HEK293 (cell line): ENCODE measurements around the gene SYNE1.

ENCODE experiments used
- CTCF ChIA-PET: fragments of 350-600 bp; formaldehyde crosslinking; extraction: SDS; loops from one replicate; lab custom pipeline; 2021; ENCODE audit warnings: antibody characterized with exemption; lab: Yijun Ruan, JAX
- POLR2A ChIA-PET: fragments of 300-600 bp; formaldehyde crosslinking; extraction: SDS; loops from one replicate; lab custom pipeline; 2020; ENCODE audit warnings: antibody characterized with exemption, inconsistent platforms; lab: Yijun Ruan, JAX
- H3K27ac ChIP-seq: fragments of 200-500 bp; sonication (Bioruptor generic); 2 replicates; pipeline ENCODE4 v1.5.1; 2014; ENCODE audit warnings: low read depth, low read length, control low read depth, inconsistent platforms; ENCODE audit errors: extremely low read depth
- H3K36me3 ChIP-seq, 2 experiments: fragments of 200-500 bp in 1 of 2; sonication (Bioruptor generic) in 1 of 2; 1 replicate in 1 of 2; 2 replicates in 1 of 2; pipeline ENCODE4 v1.5.1; 2014 to 2017; ENCODE audit warnings: inconsistent platforms in 2 of 2, low read length in 2 of 2; ENCODE audit not compliant: control insufficient read depth in 2 of 2, insufficient read depth in 1 of 2
- H3K4me1 ChIP-seq: fragments of 200-500 bp; sonication (Bioruptor generic); 2 replicates; pipeline ENCODE4 v1.5.1; 2014; ENCODE audit warnings: mild to moderate bottlenecking, low read length, inconsistent platforms; ENCODE audit not compliant: control insufficient read depth, insufficient read depth
- H3K4me3 ChIP-seq: 2 replicates; pipeline ENCODE4 v1.5.1; 2011; ENCODE audit warnings: low read depth, mild to moderate bottlenecking, control low read depth, low read length, moderate library complexity
- H3K9me3 ChIP-seq: fragments of 200-500 bp; sonication (Bioruptor generic); 2 replicates; pipeline ENCODE4 v1.5.1; 2014; ENCODE audit warnings: low read depth, low read length, inconsistent platforms; ENCODE audit not compliant: control insufficient read depth, insufficient read depth
- FEZF1 ChIP-seq: fragments of 450-650 bp; formaldehyde crosslinking; IDR thresholded peaks from 2 replicates; pipeline ENCODE4 v1.5.1; 2016; ENCODE audit warnings: missing biosample characterization, missing genetic modification characterization
- GLI4 ChIP-seq: fragments of 450-650 bp; formaldehyde crosslinking; IDR thresholded peaks from 2 replicates; pipeline ENCODE4 v1.5.1; 2016; ENCODE audit warnings: missing biosample characterization, missing genetic modification characterization
- HIC1 ChIP-seq: fragments of 450-650 bp; formaldehyde crosslinking; IDR thresholded peaks from 2 replicates; pipeline ENCODE4 v1.5.1; 2016; ENCODE audit warnings: missing biosample characterization, missing genetic modification characterization
- KLF8 ChIP-seq: fragments of 450-650 bp; formaldehyde crosslinking; IDR thresholded peaks from 2 replicates; pipeline ENCODE4 v1.5.1; 2016; ENCODE audit warnings: missing biosample characterization, missing genetic modification characterization
- PRDM6 ChIP-seq: fragments of 450-650 bp; formaldehyde crosslinking; IDR thresholded peaks from 2 replicates; pipeline ENCODE4 v1.5.1; 2017; ENCODE audit warnings: missing biosample characterization, missing genetic modification characterization
- RBAK ChIP-seq: fragments of 450-650 bp; formaldehyde crosslinking; IDR thresholded peaks from 2 replicates; pipeline ENCODE4 v1.5.1; 2016; ENCODE audit warnings: missing biosample characterization, missing genetic modification characterization
- YY2 ChIP-seq: fragments of 450-650 bp; formaldehyde crosslinking; IDR thresholded peaks from 2 replicates; pipeline ENCODE4 v1.5.1; 2016; ENCODE audit warnings: missing biosample characterization, missing genetic modification characterization
- ZBTB49 ChIP-seq: fragments of 450-650 bp; formaldehyde crosslinking; IDR thresholded peaks from 2 replicates; pipeline ENCODE4 v1.5.1; 2016; ENCODE audit warnings: missing biosample characterization, missing genetic modification characterization, low read depth
- ZBTB7A ChIP-seq: fragments of 450-650 bp; formaldehyde crosslinking; IDR thresholded peaks from 2 replicates; pipeline ENCODE4 v1.5.1; 2016; ENCODE audit warnings: low read depth, missing biosample characterization, missing genetic modification characterization
- ZNF132 ChIP-seq: fragments of 450-650 bp; formaldehyde crosslinking; IDR thresholded peaks from 2 replicates; pipeline ENCODE4 v1.5.1; 2017; ENCODE audit warnings: missing biosample characterization, missing genetic modification characterization, borderline replicate concordance
- ZNF184 ChIP-seq: fragments of 450-650 bp; IDR thresholded peaks from 2 replicates; pipeline ENCODE4 v1.5.1; 2018; ENCODE audit warnings: missing biosample characterization, mild to moderate bottlenecking, missing genetic modification characterization
- ZNF23 ChIP-seq: fragments of 450-650 bp; formaldehyde crosslinking; IDR thresholded peaks from 2 replicates; pipeline ENCODE4 v1.5.1; 2016; ENCODE audit warnings: missing biosample characterization, missing genetic modification characterization, borderline replicate concordance
- ZNF26 ChIP-seq: fragments of 450-650 bp; formaldehyde crosslinking; IDR thresholded peaks from 2 replicates; pipeline ENCODE4 v1.5.1; 2016; ENCODE audit warnings: missing biosample characterization, missing genetic modification characterization
- ZNF302 ChIP-seq: fragments of 450-650 bp; formaldehyde crosslinking; IDR thresholded peaks from 2 replicates; pipeline ENCODE4 v1.5.1; 2016; ENCODE audit warnings: missing biosample characterization, missing genetic modification characterization, low read depth
- ZNF354C ChIP-seq: fragments of 450-650 bp; formaldehyde crosslinking; IDR thresholded peaks from 2 replicates; pipeline ENCODE4 v1.5.1; 2016; ENCODE audit warnings: missing biosample characterization, missing genetic modification characterization, low read depth, borderline replicate concordance
- ZNF398 ChIP-seq: fragments of 450-650 bp; formaldehyde crosslinking; IDR thresholded peaks from 2 replicates; pipeline ENCODE4 v1.5.1; 2017; ENCODE audit warnings: missing biosample characterization, missing genetic modification characterization
- ZNF433 ChIP-seq: fragments of 450-650 bp; formaldehyde crosslinking; IDR thresholded peaks from 2 replicates; pipeline ENCODE4 v1.5.1; 2016; ENCODE audit warnings: missing biosample characterization, missing genetic modification characterization, low read depth
- ZNF48 ChIP-seq: fragments of 450-650 bp; formaldehyde crosslinking; IDR thresholded peaks from 2 replicates; pipeline ENCODE4 v1.5.1; 2016; ENCODE audit warnings: missing biosample characterization, missing genetic modification characterization
- ZNF521 ChIP-seq: fragments of 450-650 bp; formaldehyde crosslinking; IDR thresholded peaks from 2 replicates; pipeline ENCODE4 v1.5.1; 2017; ENCODE audit warnings: missing biosample characterization, mild to moderate bottlenecking, missing genetic modification characterization
- ZNF548 ChIP-seq: fragments of 450-650 bp; formaldehyde crosslinking; IDR thresholded peaks from 2 replicates; pipeline ENCODE4 v1.5.1; 2016; ENCODE audit warnings: missing biosample characterization, missing genetic modification characterization
- ZNF610 ChIP-seq: fragments of 450-650 bp; formaldehyde crosslinking; IDR thresholded peaks from 2 replicates; pipeline ENCODE4 v1.5.1; 2016; ENCODE audit warnings: missing biosample characterization, missing genetic modification characterization, borderline replicate concordance
- ZNF664 ChIP-seq: fragments of 450-650 bp; formaldehyde crosslinking; IDR thresholded peaks from 2 replicates; pipeline ENCODE4 v1.5.1; 2016; ENCODE audit warnings: missing biosample characterization, missing genetic modification characterization
- ZNF670 ChIP-seq: fragments of 450-650 bp; formaldehyde crosslinking; IDR thresholded peaks from 2 replicates; pipeline ENCODE4 v1.5.1; 2016; ENCODE audit warnings: missing biosample characterization, missing genetic modification characterization, low read depth
- ZNF677 ChIP-seq: fragments of 450-650 bp; IDR thresholded peaks from 2 replicates; pipeline ENCODE4 v1.5.0; 2018; ENCODE audit warnings: missing biosample characterization, mild to moderate bottlenecking, missing genetic modification characterization, moderate library complexity
- ZSCAN5A ChIP-seq: fragments of 450-650 bp; formaldehyde crosslinking; IDR thresholded peaks from 2 replicates; pipeline ENCODE4 v1.5.1; 2016; ENCODE audit warnings: missing biosample characterization, missing genetic modification characterization

SYNE1 gene

GRCh38 chr6:152273638-152274037 lies 363.5 kb downstream of the SYNE1 start:
- POLR2A ChIA-PET = interaction anchor here (2.2 kb wide), 1 partner anchor 28 kb away, joined by 6 read pairs; no protein-coding TSS in a partner anchor
- H3K4me3 ChIP-seq = no peak overlapping the region
- TF ChIP-seq ZNF302 (tag by site-specific recombination) (no peak), ZNF677 (no peak), YY2 (tag by site-specific recombination) (no peak), ZNF48 (no peak), KLF8 (tag by site-specific recombination) (no peak), ZNF354C (tag by site-specific recombination) (no peak), ZNF433 (tag by site-specific recombination) (no peak), ZNF398 (tag by site-specific recombination) (no peak), ZNF521 (tag by site-specific recombination) (no peak), ZNF610 (no peak), RBAK (tag by site-specific recombination) (no peak), FEZF1 (tag by site-specific recombination) (no peak), ZNF670 (tag by site-specific recombination) (no peak), ZNF548 (tag by site-specific recombination) (no peak), ZNF132 (tag by site-specific recombination) (no peak), ZSCAN5A (tag by site-specific recombination) (no peak), GLI4 (tag by site-specific recombination) (no peak), ZBTB7A (tag by site-specific recombination) (no peak), ZNF664 (no peak), ZNF26 (tag by site-specific recombination) (no peak)
- TF ChIP-seq, all 188 proteins: peak for 0
- peaks cover 20% of the 10 kb centered on the region for H3K4me1 ChIP-seq
- CTCF ChIA-PET = interaction anchor here (0.6 to 6.1 kb wide), 8 partner anchors 29 to 508 kb away, joined by 3 to 28 read pairs (median 4); no protein-coding TSS in a partner anchor
- H3K36me3 ChIP-seq = peaks cover 10 to 13% of the 10 kb centered on the region in 2 experiments; a peak in 2 of 3 replicates
- H3K27ac ChIP-seq = no peak overlapping the region
- no peaks in the 10 kb centered on the region for H3K9me3 ChIP-seq

GRCh38 chr6:152273002-152273401 lies 364.2 kb downstream of the SYNE1 start:
- no peak overlapping the region for H3K27ac ChIP-seq
- ChIA-PET CTCF (interaction anchor here (0.6 to 6.1 kb wide), 10 partner anchors 10 to 1352 kb away, joined by 3 to 28 read pairs (median 3); no protein-coding TSS in a partner anchor), POLR2A (interaction anchor here (2.2 kb wide), 1 partner anchor 29 kb away, joined by 6 read pairs; no protein-coding TSS in a partner anchor)
- no peaks in the 10 kb centered on the region for H3K9me3 ChIP-seq
- no peak overlapping the region for H3K4me3 ChIP-seq
- peaks cover 20% of the 10 kb centered on the region for H3K4me1 ChIP-seq
- peaks cover 10 to 11% of the 10 kb centered on the region in 2 experiments; a peak in 2 of 3 replicates for H3K36me3 ChIP-seq
- no peak for TF ChIP-seq ZBTB49 (tag by site-specific recombination)
- no peak for TF ChIP-seq ZNF23 (tag by site-specific recombination)
- TF ChIP-seq ZNF184 (tag by site-specific recombination) = no peak
- TF ChIP-seq HIC1 (tag by site-specific recombination) = no peak
- 0 out of 2 replicates have a peak, but pooled peaks have one; percentile 12 for TF ChIP-seq PRDM6 (tag by site-specific recombination)
